ENCODE measurements around the gene LINGO4.

Gene LINGO4

DNA sequence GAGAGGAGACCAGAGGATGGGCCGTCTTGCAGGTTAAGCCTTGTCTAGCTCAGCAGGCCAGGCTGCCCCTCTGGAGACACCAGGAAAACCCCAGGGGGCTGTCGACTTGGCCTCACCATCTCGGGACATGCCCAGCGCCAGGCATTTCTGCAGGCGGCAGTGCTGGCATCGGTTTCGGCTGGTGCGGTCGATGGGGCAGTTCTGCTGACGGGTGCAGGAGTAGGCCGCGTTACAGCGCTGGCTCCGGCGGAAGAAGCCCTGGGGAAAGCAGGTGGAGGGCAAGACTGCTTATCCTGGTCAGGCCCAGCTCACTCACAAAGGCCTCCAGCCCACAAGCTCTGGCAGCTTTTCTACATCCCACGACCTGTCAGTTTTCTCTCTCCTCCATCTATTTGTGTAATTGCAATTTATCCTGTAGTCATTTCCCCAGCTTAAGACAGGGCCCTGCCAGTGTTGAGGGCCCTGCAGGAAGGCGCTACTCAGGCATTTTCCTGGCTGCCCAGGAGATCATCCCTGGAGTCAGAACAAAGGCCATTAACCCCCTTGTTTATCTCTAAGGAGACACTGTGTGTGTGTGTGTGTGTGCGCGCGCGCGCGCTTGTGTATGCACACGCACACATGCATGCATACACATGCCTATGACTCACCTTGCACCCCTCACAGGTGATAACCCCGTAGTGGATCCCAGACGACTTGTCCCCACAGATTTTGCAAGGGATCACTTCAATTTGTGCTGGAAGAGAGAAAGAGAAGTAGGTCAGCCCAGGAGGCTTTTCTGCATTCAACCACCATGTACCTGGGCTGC, 11.5 kb upstream of the LINGO4 start:
- TF ChIP-seq JUND (IDR thresholded peaks at IDR 0.05; ENCODE audit: low read depth) = no peak
- no peak for DNase-seq (ENCODE audit: low read depth in 1 of 2, low spot score in 1 of 2)
- in situ Hi-C loops (cut with HindIII; ENCODE audit: low pct_unique_long_range_greater_than_20kb, low sequenced_read_pairs) = no loop called here

DNA sequence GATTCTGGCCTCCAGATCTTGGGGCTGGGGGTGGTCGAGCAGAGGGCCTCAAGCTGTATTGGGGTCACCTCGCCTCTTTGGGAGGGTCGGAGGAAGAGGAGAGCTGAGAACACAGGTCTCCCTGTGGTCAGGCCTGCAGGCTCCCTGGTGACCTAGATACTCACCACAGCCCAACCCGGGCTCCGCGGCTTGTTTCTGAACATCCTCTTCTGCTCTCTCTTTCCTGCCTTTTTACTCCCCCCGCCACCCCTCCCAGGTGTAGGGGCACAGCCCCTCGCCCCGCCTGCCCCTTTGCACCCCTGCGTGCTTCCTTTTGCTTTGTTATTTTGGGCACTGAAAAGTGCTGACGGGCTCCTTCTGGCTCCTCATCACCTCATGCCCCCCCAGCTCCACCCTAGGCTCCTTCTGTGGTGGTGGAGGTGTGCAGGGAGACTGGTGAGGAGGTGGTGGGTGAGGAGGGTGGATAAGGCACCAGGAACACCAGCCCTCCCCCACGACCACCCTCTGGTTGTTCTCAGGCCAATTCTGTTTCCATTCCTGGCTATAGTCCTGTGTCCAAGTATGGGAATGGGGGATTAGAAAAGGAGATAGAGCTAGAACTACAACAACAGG, 10.6 kb upstream of the LINGO4 start:
- DNase-seq (ENCODE audit: low read depth in 1 of 2, low spot score in 1 of 2) = no peak
- in situ Hi-C loops (cut with HindIII; ENCODE audit: low pct_unique_long_range_greater_than_20kb, low sequenced_read_pairs) = no loop called here
- TF ChIP-seq JUND (IDR thresholded peaks at IDR 0.05; ENCODE audit: low read depth) = no peak

DNA sequence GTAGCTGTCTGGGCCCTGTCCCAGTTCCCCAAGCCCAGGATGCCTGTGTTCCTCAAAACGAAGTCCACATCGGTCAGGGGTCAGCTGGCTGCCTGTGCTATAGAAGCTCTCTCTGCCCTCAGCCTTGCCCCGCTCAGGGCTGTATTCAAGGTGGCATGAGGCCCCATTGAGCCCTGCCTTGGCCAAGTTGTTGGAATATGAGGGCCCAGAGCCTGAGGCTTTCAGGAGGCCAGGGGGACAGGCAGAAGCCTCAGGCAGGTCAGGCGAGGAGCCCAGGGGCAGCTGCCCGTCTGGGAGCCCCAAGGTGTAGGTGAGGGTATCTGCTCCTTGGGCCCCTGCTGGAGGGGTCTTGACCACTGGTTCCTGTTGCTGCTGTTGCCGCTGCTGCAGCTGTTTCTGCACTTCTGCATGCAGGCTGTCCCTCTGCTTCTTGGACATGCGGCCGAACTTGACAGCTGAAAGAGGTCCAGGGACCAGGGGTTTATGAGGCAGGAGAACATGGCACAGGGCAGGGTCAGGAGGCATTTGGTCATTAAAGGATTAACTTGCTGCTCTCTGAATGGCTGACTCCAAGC, 9.8 kb upstream of the LINGO4 start:
- in situ Hi-C loops (cut with HindIII; ENCODE audit: low pct_unique_long_range_greater_than_20kb, low sequenced_read_pairs) = no loop called here
- TF ChIP-seq JUND (IDR thresholded peaks at IDR 0.05; ENCODE audit: low read depth) = no peak
- DNase-seq (ENCODE audit: low read depth in 1 of 2, low spot score in 1 of 2) = no peak

DNA sequence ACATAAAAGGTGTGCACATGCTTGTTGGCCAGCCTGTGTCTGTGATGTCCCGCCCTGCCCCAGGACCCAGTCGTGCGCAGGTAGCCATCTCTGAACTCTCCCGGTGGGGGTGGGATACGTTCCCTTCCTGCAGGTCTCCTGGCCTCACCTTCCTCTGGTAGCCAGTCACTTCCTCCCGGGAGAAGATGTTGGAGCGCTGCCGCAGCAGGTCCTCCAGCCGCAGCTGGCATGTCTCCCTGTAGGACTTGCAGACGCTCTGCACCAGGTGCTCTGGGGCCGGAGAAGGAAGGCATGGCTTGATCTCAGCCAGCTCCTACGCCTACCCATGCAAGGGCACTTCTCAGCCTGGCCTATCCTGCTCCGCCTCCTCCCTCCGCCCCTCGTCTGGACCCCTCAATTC, 9.2 kb upstream of the LINGO4 start:
- TF ChIP-seq JUND (IDR thresholded peaks at IDR 0.05; ENCODE audit: low read depth) = no peak
- no peak for DNase-seq (ENCODE audit: low read depth in 1 of 2, low spot score in 1 of 2)
- in situ Hi-C loops (cut with HindIII; ENCODE audit: low pct_unique_long_range_greater_than_20kb, low sequenced_read_pairs) = no loop called here

DNA sequence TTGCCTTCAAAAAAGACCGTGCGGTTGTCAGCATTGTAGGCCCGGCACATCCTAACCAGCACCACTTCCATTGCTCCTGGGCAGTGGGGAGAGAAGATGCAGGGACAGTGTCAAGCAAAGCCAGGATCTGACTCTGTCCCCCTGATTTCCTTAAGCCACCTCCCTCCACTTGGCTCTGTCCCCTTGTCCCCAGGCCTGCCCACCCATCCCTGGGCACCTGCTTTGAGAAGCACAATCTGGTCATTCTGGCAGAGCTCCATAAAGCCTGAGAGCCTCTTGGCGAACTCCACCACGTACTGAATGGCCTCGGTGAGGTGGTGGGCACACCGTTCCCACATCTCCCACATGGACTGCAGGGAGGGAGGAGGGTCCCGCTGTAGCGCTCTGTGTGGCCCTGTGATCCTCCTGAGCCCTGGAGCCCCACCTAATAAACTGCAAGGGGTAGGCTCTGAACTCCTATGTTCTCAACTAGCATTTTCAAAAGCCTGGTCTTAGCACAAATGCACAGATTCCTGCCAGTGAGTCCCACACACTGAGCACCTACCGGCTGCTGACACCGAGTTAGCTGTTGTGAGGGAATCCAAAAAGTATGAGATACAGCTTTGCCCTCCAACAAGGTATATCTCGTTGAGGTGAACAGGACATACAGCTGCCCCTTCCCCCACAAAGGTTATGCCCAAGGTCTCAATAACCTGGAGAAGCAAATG, 8.2 kb upstream of the LINGO4 start:
- no peak for DNase-seq (ENCODE audit: low read depth in 1 of 2, low spot score in 1 of 2)
- TF ChIP-seq JUND (IDR thresholded peaks at IDR 0.05; ENCODE audit: low read depth) = no peak
- in situ Hi-C loops (cut with HindIII; ENCODE audit: low pct_unique_long_range_greater_than_20kb, low sequenced_read_pairs) = no loop called here

DNA sequence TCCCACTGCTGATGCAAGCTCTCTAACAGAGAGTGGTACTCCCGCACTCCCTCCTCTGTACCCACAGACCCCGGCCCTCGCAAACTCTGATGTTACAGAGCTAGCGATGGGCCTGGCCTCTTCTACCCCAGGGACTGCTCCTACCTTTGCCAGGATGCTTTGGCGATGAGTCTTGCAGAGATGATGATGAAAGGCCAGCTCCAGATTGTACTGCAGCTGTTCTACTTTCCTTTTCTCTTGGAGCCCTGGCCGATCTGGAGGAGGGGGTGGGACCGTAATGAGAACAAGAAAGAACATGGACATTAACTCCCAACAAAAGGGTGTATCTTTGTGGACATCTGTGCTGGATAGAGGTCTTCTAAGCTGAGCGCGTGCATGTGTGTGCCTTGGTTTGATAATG, 6.0 kb upstream of the LINGO4 start:
- TF ChIP-seq JUND (IDR thresholded peaks at IDR 0.05; ENCODE audit: low read depth) = no peak
- DNase-seq (ENCODE audit: low read depth in 1 of 2, low spot score in 1 of 2) = no peak
- in situ Hi-C loops (cut with HindIII; ENCODE audit: low pct_unique_long_range_greater_than_20kb, low sequenced_read_pairs) = no loop called here

DNA sequence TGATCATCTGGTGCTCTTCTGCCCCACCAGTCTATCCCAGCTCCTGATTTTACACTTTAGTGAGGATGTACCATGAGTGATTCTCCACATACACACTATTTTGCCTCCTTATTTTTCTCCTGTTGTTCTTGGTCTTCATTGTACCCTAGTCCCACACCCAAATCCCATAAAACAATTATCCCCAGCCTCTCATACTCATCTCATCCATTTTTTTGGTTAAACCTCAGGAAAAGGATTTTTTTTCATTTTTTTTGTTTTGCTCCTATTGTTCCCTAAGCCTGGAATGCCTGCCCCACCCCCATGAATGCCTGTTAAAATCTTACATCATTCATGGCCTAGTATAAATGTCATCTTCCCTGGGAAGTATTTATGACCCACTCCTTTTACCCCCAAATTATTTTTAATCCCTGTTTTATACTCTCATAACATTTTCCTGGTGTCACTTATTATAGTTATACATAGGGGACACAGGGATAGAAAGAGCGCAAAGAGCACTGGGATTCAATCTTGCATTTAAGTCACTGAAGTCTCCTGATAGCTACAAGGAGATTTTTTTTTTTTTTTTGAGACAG, 4.9 kb upstream of the LINGO4 start:
- DNase-seq (ENCODE audit: low read depth in 1 of 2, low spot score in 1 of 2) = no peak
- in situ Hi-C loops (cut with HindIII; ENCODE audit: low pct_unique_long_range_greater_than_20kb, low sequenced_read_pairs) = no loop called here
- no peak for TF ChIP-seq JUND (IDR thresholded peaks at IDR 0.05; ENCODE audit: low read depth)

DNA sequence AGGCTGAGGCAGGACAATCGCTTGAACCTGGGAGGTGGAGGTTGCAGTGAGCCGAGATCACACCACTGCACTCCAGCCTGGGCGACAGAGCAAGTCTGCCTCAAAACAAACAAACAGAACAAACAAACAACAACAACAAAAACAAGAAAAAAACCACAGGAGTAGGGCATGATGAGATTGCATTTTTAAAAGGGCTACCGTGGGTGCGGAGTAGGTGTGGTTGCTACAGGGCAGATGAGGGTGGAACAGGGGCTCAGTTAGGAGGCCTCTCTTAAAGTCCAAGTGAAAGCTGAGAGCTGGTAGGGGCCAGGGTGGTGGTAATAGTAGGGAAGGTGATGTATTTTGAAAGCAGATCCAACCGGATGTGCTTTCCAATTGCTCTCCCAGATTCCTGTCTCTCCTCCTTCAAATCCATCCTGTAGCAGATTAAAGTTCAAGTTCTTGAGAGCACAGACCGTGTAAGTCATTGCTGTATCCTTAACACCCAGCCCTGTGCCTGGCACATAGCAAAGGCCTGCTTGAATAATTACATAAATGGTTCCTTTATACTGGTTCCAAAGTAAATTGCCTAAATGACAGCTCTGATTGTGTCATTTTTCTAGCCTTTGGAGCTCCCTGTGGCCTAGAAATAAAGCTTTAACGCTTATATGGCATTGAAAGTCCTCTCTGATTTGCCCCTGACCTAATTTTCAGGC, 4.2 kb upstream of the LINGO4 start:
- no peak for TF ChIP-seq JUND (IDR thresholded peaks at IDR 0.05; ENCODE audit: low read depth)
- DNase-seq (ENCODE audit: low read depth in 1 of 2, low spot score in 1 of 2) = no peak
- in situ Hi-C loops (cut with HindIII; ENCODE audit: low pct_unique_long_range_greater_than_20kb, low sequenced_read_pairs) = no loop called here

DNA sequence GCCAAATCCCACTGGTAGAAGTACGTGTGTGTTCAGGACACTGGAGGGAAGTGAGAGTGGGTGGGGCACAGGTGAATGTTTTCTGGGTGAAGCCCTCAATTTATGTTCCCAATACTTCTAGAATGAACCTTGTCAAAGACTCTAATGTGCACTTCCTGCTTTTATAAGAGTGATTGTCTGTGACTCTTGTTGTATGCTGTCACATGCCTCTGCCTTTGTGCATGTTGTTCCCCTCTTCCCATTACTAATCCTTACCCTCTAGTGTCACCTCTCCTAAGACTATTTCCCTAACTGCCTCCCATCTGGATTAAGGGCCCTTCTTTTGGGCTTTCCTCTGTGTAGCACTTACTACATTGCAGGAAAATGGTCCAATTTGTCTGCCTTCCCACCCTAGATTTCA, 2.5 kb upstream of the LINGO4 start:
- no peak for DNase-seq (ENCODE audit: low read depth in 1 of 2, low spot score in 1 of 2)
- TF ChIP-seq JUND (IDR thresholded peaks at IDR 0.05; ENCODE audit: low read depth) = no peak
- in situ Hi-C loops (cut with HindIII; ENCODE audit: low pct_unique_long_range_greater_than_20kb, low sequenced_read_pairs) = no loop called here

DNA sequence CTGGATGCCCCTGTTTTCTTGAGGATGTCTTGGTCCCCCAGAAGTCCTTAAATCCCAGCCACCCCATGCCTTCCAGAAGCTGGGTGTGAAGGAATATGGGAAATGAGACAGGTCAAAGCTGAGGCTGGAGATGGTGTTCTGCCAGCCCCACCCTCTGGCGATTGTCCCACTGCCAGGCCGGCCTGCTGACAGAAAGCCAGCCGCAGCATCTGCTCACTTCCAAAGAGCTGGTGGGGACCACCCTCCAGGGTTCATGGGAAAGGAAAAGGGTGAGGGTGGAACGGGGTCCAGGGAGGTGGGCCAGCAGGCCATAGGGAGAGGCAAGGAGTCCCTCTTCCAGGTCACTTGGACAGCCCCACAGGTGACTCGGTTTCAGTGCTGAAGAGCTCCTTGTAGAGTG, 1.9 kb upstream of the LINGO4 start:
- no peak for TF ChIP-seq JUND (IDR thresholded peaks at IDR 0.05; ENCODE audit: low read depth)
- DNase-seq (ENCODE audit: low read depth in 1 of 2, low spot score in 1 of 2) = no peak
- in situ Hi-C loops (cut with HindIII; ENCODE audit: low pct_unique_long_range_greater_than_20kb, low sequenced_read_pairs) = no loop called here

DNA sequence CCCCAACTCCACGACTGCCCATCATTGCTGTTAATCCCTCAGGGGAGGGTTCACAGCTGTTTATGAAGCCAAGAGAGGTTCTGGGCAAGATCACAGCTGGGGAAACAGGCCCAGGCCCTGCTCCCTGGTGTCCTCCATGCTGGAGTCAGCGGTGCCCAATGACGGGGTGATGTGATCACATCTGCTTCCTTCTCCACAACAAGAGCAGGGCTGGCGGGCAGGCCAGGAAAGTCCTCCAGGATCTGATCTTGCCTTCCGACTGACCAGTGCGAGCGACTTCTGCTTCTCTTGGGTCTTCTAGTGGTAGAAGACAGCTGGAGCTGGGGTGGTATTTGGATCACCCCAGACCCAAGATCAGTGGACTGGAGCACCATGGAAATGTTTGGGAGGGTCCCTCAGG, 951 bp upstream of the LINGO4 start:
- DNase-seq (ENCODE audit: low read depth in 1 of 2, low spot score in 1 of 2) = no peak
- in situ Hi-C loops (cut with HindIII; ENCODE audit: low pct_unique_long_range_greater_than_20kb, low sequenced_read_pairs) = no loop called here
- TF ChIP-seq JUND (IDR thresholded peaks at IDR 0.05; ENCODE audit: low read depth) = no peak

DNA sequence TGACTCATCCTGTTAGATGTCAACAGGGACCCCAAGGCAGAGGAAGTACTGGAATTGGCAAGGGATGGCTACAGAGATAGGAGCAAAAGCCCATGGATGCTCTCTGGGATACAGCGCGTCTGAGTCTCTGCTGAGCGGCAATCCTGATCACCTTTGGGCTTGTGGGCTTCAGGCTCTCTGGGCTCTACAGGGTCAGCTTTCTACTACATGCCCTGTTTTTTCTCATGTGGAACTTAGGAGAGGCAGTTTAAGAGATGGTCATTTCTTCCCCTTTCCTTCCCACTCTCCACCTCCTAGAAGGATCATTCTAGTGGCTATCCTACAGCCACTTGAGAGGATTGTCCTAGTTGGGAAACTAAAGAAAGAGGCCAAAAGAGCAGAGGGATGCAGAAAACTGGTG, 1.3 kb downstream of the LINGO4 start:
- in situ Hi-C loops (cut with HindIII; ENCODE audit: low pct_unique_long_range_greater_than_20kb, low sequenced_read_pairs) = no loop called here
- DNase-seq (ENCODE audit: low read depth in 1 of 2, low spot score in 1 of 2) = no peak
- TF ChIP-seq JUND (IDR thresholded peaks at IDR 0.05; ENCODE audit: low read depth) = no peak

All from T47D (cell line).